ENCODE data around the gene RNF213. TPM values are rescaled to one million over a fixed set of nuclear protein-coding genes. Genes with fewer than 3 reads are reported as not detected.
"Not testable (repeated sequence)": the region's sequence is repeated elsewhere in the genome, so short reads cannot be mapped to it uniquely, and the experiment has no call there.

Gene RNF213
- total and polyA plus RNA-seq, 4 donors, result 67.0 to 198 (median 106) TPM

- Histone ChIP-seq H3K9ac (ENCODE audit: insufficient read depth in 1 of 2, low read length in 2 of 2) (no peak overlapping the region), H3K27ac (ENCODE audit: low read depth in 1 of 2, low read length in 1 of 2) (no peak overlapping the region), H3K36me3 (ENCODE audit: control insufficient read depth in 4 of 4, insufficient read depth in 4 of 4, low read length in 4 of 4) (peaks cover 0 to 20% (median 4%) of the 10 kb centered on the region in 4 donors), H3K27me3 (ENCODE audit: control insufficient read depth in 3 of 3, insufficient read depth in 3 of 3, low read length in 2 of 3) (no peaks in the 10 kb centered on the region), H3K4me1 (ENCODE audit: control insufficient read depth in 5 of 5, insufficient read depth in 5 of 5, low read length in 5 of 5) (peaks cover 0 to 28% (median 7%) of the 10 kb centered on the region in 5 donors), H3K9me3 (ENCODE audit: control insufficient read depth in 4 of 4, insufficient read depth in 3 of 4, low read length in 3 of 4) (no peaks in the 10 kb centered on the region), H3K4me3 (no peak overlapping the region)
- no peak for TF ChIP-seq CTCF (IDR thresholded peaks at IDR 0.05; ENCODE audit: control extremely low read depth, extremely low read depth)
- ATAC-seq (ENCODE audit: insufficient read depth, low FRiP score) (no peak), DNase-seq (no peak)
- WGBS, 2 donors, result 81 to 85% methylated on average over 6 of the region's 6 CpGs
These were observed 136.4 kb downstream of the RNF213 start for GRCh38 chr17:80397034-80397387.

DNA sequence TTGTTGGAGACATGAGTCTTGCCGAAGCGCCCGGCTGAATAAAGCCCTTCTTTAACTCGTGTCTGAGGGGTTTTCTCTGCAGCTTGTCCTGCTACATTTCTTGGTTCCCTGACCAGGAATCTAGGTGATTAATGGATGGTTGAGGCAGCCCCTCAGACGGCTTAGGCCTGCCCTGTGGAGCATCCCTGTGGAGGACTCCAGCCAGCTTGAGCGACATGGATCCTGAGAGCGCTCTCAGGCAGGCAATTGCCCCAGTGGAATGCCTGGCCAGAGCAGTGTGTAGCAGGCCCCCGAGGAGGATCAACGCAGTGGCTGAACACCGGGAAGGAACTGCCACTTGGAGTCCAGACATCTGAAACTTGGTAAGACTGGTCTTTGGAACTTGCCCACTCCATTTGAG lies 137.0 kb downstream of the RNF213 start:
- no peak for ATAC-seq (ENCODE audit: insufficient read depth, low FRiP score)

DNA sequence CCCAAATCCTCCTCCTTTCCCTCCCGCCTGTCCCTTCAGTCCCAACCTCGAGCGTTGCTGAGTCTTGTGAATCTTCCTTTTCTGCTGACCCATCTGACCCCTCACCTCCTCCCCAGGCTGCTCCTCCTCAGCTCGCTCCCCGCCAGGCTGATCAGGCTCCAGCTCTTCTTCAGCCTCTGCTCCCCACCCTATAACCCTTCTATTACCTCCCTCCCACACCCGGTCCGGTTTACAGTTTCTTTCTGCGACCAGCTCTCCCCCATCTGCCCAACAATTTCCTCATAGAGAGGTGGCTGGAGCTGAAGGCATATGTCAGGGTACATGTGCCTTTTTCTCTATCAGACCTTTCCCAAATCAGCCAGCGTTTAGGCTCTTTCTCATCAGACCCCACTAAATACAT lies 140.4 kb downstream of the RNF213 start:
- ATAC-seq (ENCODE audit: insufficient read depth, low FRiP score); H3K36me3 ChIP-seq (ENCODE audit: control insufficient read depth in 4 of 4, insufficient read depth in 4 of 4, low read length in 4 of 4); H3K4me3 ChIP-seq; H3K4me1 ChIP-seq (ENCODE audit: control insufficient read depth in 5 of 5, insufficient read depth in 5 of 5, low read length in 5 of 5); H3K27me3 ChIP-seq (ENCODE audit: control insufficient read depth in 3 of 3, insufficient read depth in 3 of 3, low read length in 2 of 3); H3K9ac ChIP-seq (ENCODE audit: insufficient read depth in 1 of 2, low read length in 2 of 2); H3K9me3 ChIP-seq (ENCODE audit: control insufficient read depth in 4 of 4, insufficient read depth in 3 of 4, low read length in 3 of 4); H3K27ac ChIP-seq (ENCODE audit: low read depth in 1 of 2, low read length in 1 of 2); DNase-seq: not testable (repeated sequence)
- 84 to 92% methylated on average over 9 of the region's 9 CpGs for WGBS, 2 donors

More for the DNA sequence above, 137.0 kb downstream of the RNF213 start:
- Histone ChIP-seq H3K27me3 (ENCODE audit: control insufficient read depth in 3 of 3, insufficient read depth in 3 of 3, low read length in 2 of 3) (no peaks in the 10 kb centered on the region), H3K36me3 (ENCODE audit: control insufficient read depth in 4 of 4, insufficient read depth in 4 of 4, low read length in 4 of 4) (peaks cover 0 to 18% (median 2%) of the 10 kb centered on the region in 4 donors), H3K9me3 (ENCODE audit: control insufficient read depth in 4 of 4, insufficient read depth in 3 of 4, low read length in 3 of 4) (no peaks in the 10 kb centered on the region), H3K4me1 (ENCODE audit: control insufficient read depth in 5 of 5, insufficient read depth in 5 of 5, low read length in 5 of 5) (peaks cover 0 to 28% (median 7%) of the 10 kb centered on the region in 5 donors), H3K27ac (ENCODE audit: low read depth in 1 of 2, low read length in 1 of 2) (no peak overlapping the region), H3K4me3 (no peak overlapping the region), H3K9ac (ENCODE audit: insufficient read depth in 1 of 2, low read length in 2 of 2) (no peak overlapping the region)
- no peak for TF ChIP-seq CTCF (IDR thresholded peaks at IDR 0.05; ENCODE audit: control extremely low read depth, extremely low read depth)
- 83 to 85% methylated on average over 10 of the region's 10 CpGs for WGBS, 2 donors
- no peak for DNase-seq

- WGBS, 2 donors, result 93 to 96% methylated on average over 13 of the region's 13 CpGs
- not testable (repeated sequence) for H3K4me3 ChIP-seq; H3K9ac ChIP-seq (ENCODE audit: insufficient read depth in 1 of 2, low read length in 2 of 2); DNase-seq; H3K36me3 ChIP-seq (ENCODE audit: control insufficient read depth in 4 of 4, insufficient read depth in 4 of 4, low read length in 4 of 4); H3K9me3 ChIP-seq (ENCODE audit: control insufficient read depth in 4 of 4, insufficient read depth in 3 of 4, low read length in 3 of 4); ATAC-seq (ENCODE audit: insufficient read depth, low FRiP score); H3K4me1 ChIP-seq (ENCODE audit: control insufficient read depth in 5 of 5, insufficient read depth in 5 of 5, low read length in 5 of 5); H3K27me3 ChIP-seq (ENCODE audit: control insufficient read depth in 3 of 3, insufficient read depth in 3 of 3, low read length in 2 of 3); H3K27ac ChIP-seq (ENCODE audit: low read depth in 1 of 2, low read length in 1 of 2)
These were observed 141.4 kb downstream of the RNF213 start for GRCh38 chr17:80402102-80402501.

DNA sequence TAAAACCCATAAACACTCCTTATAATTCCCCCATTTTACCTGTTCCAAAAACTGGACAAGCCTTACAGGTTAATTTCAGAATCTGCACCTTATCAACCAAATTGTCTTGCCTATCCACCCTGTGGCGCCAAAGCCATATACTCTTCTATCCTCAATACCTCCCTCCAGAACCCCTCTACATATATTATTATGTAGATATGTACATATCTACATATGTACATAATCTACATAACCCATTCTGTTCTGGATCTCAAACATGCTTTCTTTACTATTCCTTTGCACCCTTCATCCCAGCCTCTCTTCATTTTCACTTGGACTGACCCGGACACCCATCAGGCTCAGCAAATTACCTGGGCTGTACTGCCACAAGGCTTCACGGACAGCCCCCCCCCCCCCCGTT lies 142.3 kb downstream of the RNF213 start:
- H3K4me1 ChIP-seq (ENCODE audit: control insufficient read depth in 5 of 5, insufficient read depth in 5 of 5, low read length in 5 of 5), result no peaks in the 10 kb centered on the region
- H3K9me3 ChIP-seq (ENCODE audit: control insufficient read depth in 4 of 4, insufficient read depth in 3 of 4, low read length in 3 of 4), result no peaks in the 10 kb centered on the region
- H3K27me3 ChIP-seq (ENCODE audit: control insufficient read depth in 3 of 3, insufficient read depth in 3 of 3, low read length in 2 of 3), result no peaks in the 10 kb centered on the region
- WGBS, 2 donors, result 97 to 98% methylated on average over 4 of the region's 4 CpGs
- ATAC-seq (ENCODE audit: insufficient read depth, low FRiP score) (no peak), DNase-seq (no peak)
- no peak for TF ChIP-seq CTCF (IDR thresholded peaks at IDR 0.05; ENCODE audit: control extremely low read depth, extremely low read depth)
- H3K9ac ChIP-seq (ENCODE audit: insufficient read depth in 1 of 2, low read length in 2 of 2), result no peak overlapping the region
- no peak overlapping the region for H3K27ac ChIP-seq (ENCODE audit: low read depth in 1 of 2, low read length in 1 of 2)
- no peak overlapping the region for H3K4me3 ChIP-seq
- no peaks in the 10 kb centered on the region for H3K36me3 ChIP-seq (ENCODE audit: control insufficient read depth in 4 of 4, insufficient read depth in 4 of 4, low read length in 4 of 4)

Data from lung (tissue), 12 donors.